GM12878 (cell line): ENCODE data around the gene RHBDD3.

Experiments
- CTCF ChIP-seq, 3 experiments: IDR thresholded peaks in 2 of 3; conservative IDR thresholded peaks in 1 of 3; 2 replicates each; pipeline ENCODE4 v1.5.1; 2011; ENCODE audit warnings: low read depth in 3 of 3, low read length in 3 of 3, mild to moderate bottlenecking in 3 of 3, control low read depth in 2 of 3, moderate library complexity in 2 of 3, inconsistent platforms in 1 of 3, mixed read lengths in 1 of 3; ENCODE audit not compliant: control insufficient read depth in 2 of 3, insufficient read depth in 1 of 3; ENCODE audit errors: extremely low read depth in 1 of 3
- HCFC1 ChIP-seq: fragments of 150-350 bp; IDR thresholded peaks from 2 replicates; pipeline ENCODE4 v1.6.1; 2014; ENCODE audit warnings: low read length
- MXI1 ChIP-seq: fragments of 150-350 bp; IDR thresholded peaks from 2 replicates; pipeline ENCODE4 v1.6.1; 2011; ENCODE audit warnings: low read depth, mild to moderate bottlenecking, inconsistent platforms, low read length, improper control_type of control experiment
- PAX5 ChIP-seq: IDR thresholded peaks from 2 replicates; pipeline ENCODE4 v1.6.1; 2011; ENCODE audit warnings: low read depth, low read length, borderline replicate concordance
- SP1 ChIP-seq: IDR thresholded peaks from one replicate; pipeline ENCODE4 v1.6.1; 2011; ENCODE audit warnings: low read depth, low read length
- SPI1 ChIP-seq: IDR thresholded peaks from 2 replicates; pipeline ENCODE4 v1.6.1; 2011; ENCODE audit warnings: low read depth, mild to moderate bottlenecking, low read length, moderate library complexity, borderline replicate concordance; ENCODE audit not compliant: insufficient read depth
- SRF ChIP-seq, 2 experiments: IDR thresholded peaks; 2 replicates each; pipeline ENCODE4 v1.6.1; 2011; ENCODE audit warnings: low read depth in 2 of 2, low read length in 2 of 2, mild to moderate bottlenecking in 1 of 2, moderate library complexity in 1 of 2
- YY1 ChIP-seq: IDR thresholded peaks from 2 replicates; pipeline ENCODE4 v1.6.1; 2011; ENCODE audit warnings: low read depth, mild to moderate bottlenecking, low read length
- TF ChIP-seq, protein P1 (sequence below): IDR thresholded peaks from 2 replicates; pipeline ENCODE4 v1.6.1; 2012; ENCODE audit warnings: mild to moderate bottlenecking, low read depth, low read length

- TF ChIP-seq SPI1 (no peak), MXI1 (no peak), PAX5 (no peak), SRF (IDR thresholded peaks at IDR 0.05; ENCODE audit: low read depth in 2 of 2, low read length in 2 of 2) (no peak), CTCF (IDR thresholded peaks at IDR 0.05 in 2 of 3, conservative IDR thresholded peaks at IDR 0.05 in 1 of 3; ENCODE audit: control insufficient read depth in 2 of 3, extremely low read depth in 1 of 3, insufficient read depth in 1 of 3, low read depth in 3 of 3, low read length in 3 of 3) (no peak), SP1 (no peak), YY1 (no peak), HCFC1 (no peak)
- TF ChIP-seq, protein P1, sequence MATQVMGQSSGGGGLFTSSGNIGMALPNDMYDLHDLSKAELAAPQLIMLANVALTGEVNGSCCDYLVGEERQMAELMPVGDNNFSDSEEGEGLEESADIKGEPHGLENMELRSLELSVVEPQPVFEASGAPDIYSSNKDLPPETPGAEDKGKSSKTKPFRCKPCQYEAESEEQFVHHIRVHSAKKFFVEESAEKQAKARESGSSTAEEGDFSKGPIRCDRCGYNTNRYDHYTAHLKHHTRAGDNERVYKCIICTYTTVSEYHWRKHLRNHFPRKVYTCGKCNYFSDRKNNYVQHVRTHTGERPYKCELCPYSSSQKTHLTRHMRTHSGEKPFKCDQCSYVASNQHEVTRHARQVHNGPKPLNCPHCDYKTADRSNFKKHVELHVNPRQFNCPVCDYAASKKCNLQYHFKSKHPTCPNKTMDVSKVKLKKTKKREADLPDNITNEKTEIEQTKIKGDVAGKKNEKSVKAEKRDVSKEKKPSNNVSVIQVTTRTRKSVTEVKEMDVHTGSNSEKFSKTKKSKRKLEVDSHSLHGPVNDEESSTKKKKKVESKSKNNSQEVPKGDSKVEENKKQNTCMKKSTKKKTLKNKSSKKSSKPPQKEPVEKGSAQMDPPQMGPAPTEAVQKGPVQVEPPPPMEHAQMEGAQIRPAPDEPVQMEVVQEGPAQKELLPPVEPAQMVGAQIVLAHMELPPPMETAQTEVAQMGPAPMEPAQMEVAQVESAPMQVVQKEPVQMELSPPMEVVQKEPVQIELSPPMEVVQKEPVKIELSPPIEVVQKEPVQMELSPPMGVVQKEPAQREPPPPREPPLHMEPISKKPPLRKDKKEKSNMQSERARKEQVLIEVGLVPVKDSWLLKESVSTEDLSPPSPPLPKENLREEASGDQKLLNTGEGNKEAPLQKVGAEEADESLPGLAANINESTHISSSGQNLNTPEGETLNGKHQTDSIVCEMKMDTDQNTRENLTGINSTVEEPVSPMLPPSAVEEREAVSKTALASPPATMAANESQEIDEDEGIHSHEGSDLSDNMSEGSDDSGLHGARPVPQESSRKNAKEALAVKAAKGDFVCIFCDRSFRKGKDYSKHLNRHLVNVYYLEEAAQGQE, result no peak
Observed at GRCh38 chr22:29315286-29316140, 47.7 kb upstream of the RHBDD3 start, which contains the start of gene RASL10A.
